ENCODE data around the gene CAMKMT. TPM values are rescaled to one million over a fixed set of nuclear protein-coding genes. Genes with fewer than 3 reads are reported as not detected.

Gene CAMKMT
- total RNA-seq, 1 experiment from 2014 or later: 4.6 TPM

DNA sequence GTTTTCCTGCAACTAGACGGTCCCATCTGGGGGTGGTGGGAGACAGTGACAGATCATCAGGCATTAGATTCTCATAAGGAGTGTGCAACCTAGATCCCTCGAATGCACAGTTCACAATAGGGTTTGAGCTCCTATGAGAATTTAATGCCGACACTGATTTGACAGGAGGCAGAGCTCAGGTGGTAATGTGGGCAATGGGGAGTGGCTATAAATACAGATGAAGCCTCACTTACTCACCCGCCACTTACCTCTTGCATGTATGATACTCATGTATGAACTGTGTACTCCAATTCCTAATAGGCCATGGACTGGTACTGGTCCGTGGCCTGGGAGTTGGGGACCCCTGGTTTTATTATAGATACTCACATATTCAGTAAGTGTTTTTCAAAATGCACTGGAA lies 457.3 kb downstream of the CAMKMT start:
- DNase-seq (ENCODE audit: low read depth): no peak

DNA sequence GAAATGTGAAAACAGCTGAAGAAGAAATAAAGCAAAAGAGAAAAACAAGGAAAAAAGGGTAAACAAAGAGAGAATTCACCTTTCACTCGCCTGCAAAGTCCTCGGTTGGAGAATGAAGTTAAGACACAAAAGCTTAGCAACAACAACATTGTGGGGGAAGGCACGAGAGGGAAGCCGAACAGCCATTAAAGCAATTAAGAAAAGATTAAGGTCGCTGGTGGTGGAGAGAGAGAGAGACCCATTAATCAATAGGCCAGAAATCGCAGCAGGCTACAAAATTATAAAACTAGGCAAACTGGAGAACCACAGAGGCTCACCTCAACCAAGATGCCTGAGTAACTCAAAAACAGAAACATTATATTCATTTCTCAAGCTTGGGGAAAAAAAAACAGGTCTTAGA lies 459.8 kb downstream of the CAMKMT start:
- DNase-seq (ENCODE audit: low read depth): no peak

DNA sequence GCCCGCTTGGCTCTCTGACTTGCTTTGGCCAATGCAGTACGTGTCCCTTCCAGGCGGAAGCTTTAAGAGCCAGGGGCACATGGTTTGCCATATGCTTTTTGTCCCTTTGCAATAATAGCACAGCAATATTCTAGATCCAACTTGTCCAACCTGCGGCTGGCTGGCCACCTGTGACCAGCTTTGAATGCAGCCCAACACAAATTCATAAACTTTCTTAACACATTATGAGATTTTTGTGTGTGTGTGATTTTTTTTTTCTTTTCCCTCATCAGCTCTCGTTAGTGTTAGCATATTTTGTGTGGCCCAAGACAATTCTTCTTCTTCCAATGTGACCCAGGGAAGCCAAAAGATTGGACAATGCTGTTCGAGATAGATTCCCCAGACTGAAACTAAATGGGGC lies 460.4 kb downstream of the CAMKMT start:
- no peak for DNase-seq (ENCODE audit: low read depth)

Other genes with a start within 250 kb of the CAMKMT start
- 15.9 and 22.6 TPM in 2 replicates for gene PPM1B, start 193.1 kb upstream of the CAMKMT start, total RNA-seq (2014; rRNA removed; shearing (Covaris generic))
- not detected in 2 replicates for gene SLC3A1, start 86.5 kb upstream of the CAMKMT start, total RNA-seq (2014; rRNA removed; shearing (Covaris generic))
- gene PREPL, start 453 bp upstream of the CAMKMT start, total RNA-seq (2014; rRNA removed; shearing (Covaris generic)): 18.0 and 20.3 TPM in 2 replicates

Measured in HT1080 (cell line).